Smooth muscle cell of the brain vasculature (primary cell): ENCODE data around the gene DVL2.

Experiments used
- DNase-seq: peaks from one replicate; pipeline ENCODE4 v3.0.0-alpha.2; 2012; ENCODE audit warnings: low read depth, low spot score

The DVL2 gene

GRCh38 chr17:7234083-7234951, at the start of gene DVL2:
DVL2 (minus strand) TSS chr17:7234517; CDS start chr17:7234262, 255 bp downstream.
- peak; percentile 85 for DNase-seq

DNA sequence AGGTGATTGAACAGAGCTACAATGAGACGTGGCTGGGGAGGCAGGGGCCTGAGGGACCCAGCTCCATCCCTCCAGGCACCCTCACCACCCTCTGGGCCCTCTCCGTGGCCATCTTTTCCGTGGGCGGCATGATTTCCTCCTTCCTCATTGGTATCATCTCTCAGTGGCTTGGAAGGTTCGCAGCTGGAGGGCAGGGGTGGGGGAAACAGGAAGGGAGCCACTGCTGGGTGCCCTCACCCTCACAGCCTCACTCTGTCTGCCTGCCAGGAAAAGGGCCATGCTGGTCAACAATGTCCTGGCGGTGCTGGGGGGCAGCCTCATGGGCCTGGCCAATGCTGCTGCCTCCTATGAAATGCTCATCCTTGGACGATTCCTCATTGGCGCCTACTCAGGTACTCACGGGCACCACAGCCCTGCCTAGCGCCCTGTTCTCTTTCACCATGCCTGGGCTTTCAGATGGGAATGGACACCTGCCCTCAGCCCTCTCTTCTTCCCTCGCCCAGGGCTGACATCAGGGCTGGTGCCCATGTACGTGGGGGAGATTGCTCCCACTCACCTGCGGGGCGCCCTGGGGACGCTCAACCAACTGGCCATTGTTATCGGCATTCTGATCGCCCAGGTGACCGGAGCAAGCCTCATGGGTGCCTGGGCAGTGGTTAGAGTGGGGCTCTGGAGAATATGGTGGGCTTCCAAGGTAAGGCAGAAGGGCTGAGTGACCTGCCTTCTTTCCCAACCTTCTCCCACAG, 49.3 kb upstream of the DVL2 start:
- DNase-seq, result no peak

DNA sequence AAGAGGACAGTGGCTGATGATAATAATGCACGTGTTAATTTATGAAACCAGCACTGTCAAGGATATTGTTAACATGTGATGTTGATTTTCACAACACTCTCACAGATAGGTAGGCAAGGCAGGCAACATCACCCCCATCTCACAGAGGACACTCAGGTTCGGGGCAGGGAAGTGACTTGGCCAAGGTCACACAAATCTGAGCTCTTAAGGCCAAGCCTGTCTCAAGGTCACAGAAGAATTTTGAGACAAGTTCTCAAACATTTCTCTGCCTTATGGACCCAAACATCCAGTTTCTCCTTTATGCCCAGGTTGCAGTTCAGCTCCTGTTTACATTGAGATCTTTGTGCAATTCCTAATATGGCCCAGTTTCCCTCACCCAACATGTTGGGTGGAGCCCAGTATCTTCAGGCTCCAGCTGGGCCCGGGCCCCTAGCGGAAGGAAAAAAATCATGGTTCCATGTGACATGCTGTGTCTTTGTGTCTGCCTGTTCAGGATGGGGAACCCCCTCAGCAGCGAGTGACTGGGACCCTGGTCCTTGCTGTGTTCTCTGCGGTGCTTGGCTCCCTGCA, 48.5 kb upstream of the DVL2 start:
- DNase-seq, result no peak

GRCh38 chr17:7281953-7282751, 47.8 kb upstream of the DVL2 start:
- DNase-seq, result no peak

DNA sequence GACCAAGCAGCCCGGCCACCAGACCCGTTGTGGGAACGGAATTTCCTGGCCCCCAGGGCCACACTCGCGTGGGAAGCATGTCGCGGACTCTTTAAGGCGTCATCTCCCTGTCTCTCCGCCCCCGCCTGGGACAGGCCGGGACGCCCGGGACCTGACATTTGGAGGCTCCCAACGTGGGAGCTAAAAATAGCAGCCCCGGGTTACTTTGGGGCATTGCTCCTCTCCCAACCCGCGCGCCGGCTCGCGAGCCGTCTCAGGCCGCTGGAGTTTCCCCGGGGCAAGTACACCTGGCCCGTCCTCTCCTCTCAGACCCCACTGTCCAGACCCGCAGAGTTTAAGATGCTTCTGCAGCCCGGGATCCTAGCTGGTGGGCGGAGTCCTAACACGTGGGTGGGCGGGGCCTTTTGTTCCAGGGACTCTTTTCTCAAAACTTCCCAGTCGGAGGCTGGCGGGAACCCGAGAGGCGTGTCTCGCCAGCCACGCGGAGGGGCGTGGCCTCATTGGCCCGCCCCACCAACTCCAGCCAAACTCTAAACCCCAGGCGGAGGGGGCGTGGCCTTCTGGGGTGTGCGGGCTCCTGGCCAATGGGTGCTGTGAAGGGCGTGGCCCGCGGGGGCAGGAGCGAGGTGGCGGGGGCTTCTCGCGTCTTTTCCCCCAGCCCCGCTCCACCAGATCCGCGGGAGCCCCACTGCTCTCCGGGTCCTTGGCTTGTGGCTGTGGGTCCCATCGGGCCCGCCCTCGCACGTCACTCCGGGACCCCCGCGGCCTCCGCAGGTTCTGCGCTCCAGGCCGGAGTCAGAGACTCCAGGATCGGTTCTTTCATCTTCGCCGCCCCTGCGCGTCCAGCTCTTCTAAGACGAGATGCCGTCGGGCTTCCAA, 47.0 kb upstream of the DVL2 start, which contains the start of gene SLC2A4:
TSS of gene SLC2A4 (plus strand) at position 645 of the 879 bp plus-strand sequence. CDS start at position 862, 217 bp downstream.
- peak; percentile 77 for DNase-seq

- peak; percentile 57 for DNase-seq
Measured at GRCh38 chr17:7280519-7281073, 46.3 kb upstream of the DVL2 start.

- DNase-seq, result no peak
Measured at GRCh38 chr17:7279448-7279847, 45.1 kb upstream of the DVL2 start.

GRCh38 chr17:7266784-7267183, 32.5 kb upstream of the DVL2 start:
- DNase-seq, result no peak

DNA sequence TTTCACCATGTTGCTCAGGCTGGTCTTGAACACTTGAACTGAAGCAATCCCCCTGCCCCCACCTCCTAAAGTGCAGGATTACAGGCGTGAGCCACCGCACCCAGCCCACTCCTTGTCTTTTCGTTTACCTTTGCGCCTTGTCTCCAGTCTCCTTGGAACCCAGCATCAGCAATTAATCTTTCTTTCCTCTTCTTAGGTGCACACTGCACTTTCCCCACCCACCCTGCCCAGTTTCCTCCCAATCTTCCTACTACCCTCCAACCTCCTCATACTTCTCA, 29.4 kb upstream of the DVL2 start:
- DNase-seq, result no peak

DNA sequence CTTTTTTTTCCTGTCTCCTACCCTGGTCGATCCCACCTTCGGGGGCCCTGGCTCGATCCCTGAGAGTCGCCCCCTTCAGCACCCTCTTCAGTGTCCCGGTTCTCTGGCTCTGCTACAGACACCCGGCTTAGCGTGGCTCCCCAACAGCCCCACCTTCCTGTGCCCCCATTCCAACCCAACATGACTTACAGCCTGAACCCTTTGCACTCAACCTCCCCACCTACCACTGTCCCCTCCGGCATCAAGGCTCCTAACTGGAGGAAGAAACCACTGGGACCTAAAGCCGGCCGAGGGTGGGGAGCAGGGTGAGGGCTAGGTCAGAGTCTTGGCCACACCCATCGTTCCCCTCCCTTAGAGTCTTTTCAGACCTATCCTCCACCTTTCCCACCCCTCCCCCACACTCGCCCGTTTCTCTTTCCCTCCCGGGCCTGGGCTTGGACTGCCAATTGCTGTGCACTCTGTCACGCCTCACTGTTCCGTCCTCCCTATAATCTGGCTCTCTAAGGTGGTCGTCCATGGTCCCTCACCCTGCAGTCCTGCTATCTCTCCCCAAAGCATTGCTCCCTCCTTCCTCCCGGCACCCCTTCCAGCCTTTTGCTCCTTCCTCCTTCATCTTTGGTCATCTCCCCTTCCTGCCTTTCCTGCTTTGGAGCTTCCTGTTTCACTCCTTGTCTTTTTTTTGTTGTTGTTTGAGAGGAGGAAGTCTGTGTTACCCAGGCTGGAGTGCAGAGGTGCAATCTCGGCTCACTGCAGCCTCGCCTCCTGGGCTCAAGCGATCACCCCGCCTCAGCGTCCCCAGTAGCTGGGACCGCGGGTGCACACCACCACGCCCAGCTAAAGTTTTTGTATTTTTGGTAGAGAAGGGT, 28.9 kb upstream of the DVL2 start:
- DNase-seq, result no peak

- DNase-seq, result no peak
Measured at GRCh38 chr17:7262192-7262934, 28.0 kb upstream of the DVL2 start, which contains the start of gene CLDN7. CLDN7 (minus strand) TSS chr17:7262478; CDS start chr17:7262043, 435 bp downstream.

DNA sequence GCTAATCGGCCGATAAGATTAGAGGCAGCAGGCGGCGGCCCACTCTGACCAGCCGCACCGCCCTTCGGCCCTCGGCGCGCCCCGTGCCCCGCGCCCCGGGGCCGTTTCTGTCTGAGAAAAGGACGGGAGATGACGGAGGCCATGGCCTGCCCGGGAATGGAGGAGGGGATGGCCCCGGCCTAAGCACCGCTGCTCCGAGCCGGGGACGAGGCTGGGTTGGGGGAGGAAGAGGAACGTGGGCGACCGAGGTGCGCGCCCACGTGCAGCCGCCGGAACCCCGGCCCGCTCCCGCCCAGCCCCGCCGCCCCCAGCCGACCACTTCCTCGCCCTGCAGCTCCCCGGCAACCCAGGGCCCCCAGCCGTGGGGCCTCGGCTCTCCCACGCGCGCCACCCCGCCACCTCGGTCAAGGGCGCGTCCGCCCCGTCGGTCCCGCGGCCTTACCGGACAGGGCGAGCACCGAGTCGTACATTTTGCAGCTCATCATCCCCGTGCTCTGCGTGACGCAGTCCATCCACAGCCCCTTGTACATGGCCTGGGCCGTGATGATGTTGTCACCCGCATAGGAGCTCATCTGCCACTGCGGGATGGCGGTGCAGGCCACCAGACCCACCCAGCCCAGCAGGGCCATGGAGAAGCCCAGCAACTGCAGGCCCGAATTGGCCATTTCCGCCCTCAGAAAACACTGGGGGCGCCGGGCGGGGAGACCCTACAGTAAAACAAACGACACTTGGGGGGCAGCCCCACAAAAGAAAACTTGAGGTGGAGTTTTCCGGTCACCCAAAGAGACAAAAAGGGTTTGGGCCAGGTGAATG, 27.3 kb upstream of the DVL2 start:
- DNase-seq, result no peak

DNA sequence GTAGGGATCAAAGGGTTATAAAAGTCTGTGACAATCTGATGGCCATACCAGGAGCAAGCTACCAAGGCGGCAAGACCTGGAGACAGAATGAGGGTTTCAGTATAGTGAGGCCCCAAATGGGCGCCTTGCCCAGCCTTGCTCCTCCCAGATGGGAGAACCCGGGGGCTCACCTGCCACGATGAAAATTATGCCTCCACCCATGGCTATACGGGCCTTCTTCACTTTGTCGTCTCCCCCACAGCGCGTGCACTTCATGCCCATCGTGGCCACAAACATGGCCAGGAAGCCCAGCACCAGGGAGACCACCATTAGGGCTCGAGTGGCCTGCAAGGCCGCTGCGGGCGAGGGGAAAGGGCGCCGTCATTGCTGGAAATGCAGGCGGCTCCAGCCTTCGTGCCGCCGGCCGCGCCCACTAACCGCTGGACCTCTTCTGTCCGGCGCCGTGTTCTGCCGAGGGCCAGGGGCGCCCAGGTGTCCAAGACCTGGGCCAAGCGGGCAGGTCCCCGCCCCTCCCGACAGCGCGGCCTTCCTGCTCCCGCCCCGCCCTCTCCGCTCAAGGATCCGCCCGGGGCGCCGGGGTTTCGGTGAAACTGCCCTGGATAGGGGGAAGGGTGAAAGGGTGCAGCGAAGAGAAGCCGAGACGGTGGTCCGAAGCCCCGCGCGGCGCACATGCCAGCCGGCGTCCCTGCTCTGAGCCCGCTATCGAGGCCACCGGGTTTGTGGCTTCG, 26.5 kb upstream of the DVL2 start:
- no peak for DNase-seq

DNA sequence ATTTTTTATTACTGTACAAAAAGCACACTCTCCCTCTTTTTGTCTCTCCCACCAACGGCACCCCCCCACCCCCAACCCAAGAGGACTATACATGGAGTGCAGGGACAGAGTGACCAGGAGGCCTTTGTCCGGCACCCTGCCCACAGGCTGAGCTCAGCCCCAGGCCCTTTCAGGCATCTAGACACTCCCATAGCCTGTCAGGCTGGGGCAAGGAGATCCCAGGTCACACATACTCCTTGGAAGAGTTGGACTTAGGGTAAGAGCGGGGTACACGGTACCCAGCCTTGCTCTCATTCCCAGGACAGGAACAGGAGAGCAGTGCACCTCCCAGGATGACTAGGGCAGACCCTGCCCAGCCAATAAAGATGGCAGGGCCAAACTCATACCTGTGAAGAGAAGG, 25.8 kb upstream of the DVL2 start:
- DNase-seq, result no peak

GRCh38 chr17:7259555-7259889, 25.2 kb upstream of the DVL2 start:
- no peak for DNase-seq

DNA sequence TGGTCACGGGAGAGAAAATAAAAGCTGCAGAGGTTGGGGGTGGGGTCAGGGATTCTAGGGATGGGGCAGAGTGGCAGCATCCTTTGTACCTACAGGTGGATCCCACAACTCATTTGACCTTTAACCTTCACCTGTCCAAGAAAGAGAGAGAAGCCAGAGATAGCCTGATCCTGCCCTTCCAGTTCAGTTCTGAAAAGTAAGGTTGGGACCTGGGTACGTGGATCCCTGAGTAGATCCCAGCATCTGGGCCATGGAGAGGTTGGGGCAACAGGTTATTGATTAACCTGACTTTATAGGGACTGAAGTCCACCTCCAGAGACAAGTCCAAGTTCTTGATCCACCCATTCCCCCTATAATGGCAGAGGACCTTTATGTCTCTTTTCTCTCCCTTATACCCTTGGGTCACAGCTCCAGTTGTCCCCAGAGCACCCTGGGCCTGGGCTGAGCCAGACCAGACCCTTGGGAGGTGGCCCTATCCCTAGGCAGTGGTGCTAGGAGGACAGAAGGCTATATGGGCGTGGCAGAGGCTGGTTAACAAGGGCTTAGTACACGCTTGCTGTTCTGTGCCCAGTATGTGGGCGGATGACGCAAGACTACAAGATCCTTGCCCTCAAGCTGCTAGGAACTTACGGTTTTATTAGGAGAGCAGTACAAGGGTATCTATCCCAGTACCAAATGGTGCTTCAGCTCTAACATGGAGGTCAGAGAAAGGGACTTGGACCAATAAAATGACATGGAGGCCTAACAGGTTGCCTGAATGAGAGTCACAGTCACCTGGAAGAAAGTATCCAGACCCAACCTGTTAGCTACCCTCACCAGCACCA, 24.6 kb upstream of the DVL2 start:
- no peak for DNase-seq
